Panc1 (cell line): ENCODE results near the gene CFAP141. TPM values are rescaled to one million over a fixed set of nuclear protein-coding genes. Genes with fewer than 3 reads are reported as not detected.
"Not testable (repeated sequence)": the region's sequence is repeated elsewhere in the genome, so short reads cannot be mapped to it uniquely, and the experiment has no call there.

Experiments used
- ATAC-seq: fragments of 200-7000 bp; cut with Tn5 transposase; 2 replicates; pipeline ENCODE4 v1.9.1; 2020; ENCODE audit warnings: mild to moderate bottlenecking, moderate library complexity
- BruUV-seq: library from RNA; stranded (reverse); fragments of 400-500 nt; replicated peaks from 2 replicates; lab custom pipeline; 2021; lab: Mats Ljungman, UMichigan
- CTCF ChIA-PET: fragments of 300-600 bp; sonication (Branson Sonifier 250); formaldehyde crosslinking; loops from one replicate; lab custom pipeline; 2022; ENCODE audit warnings: antibody characterized with exemption; lab: Charles Lee
- POLR2A ChIA-PET: fragments of 300-600 bp; sonication (Branson Sonifier 250); formaldehyde crosslinking; loops from one replicate; lab custom pipeline; 2022; ENCODE audit warnings: antibody characterized with exemption; lab: Charles Lee
- DNase-seq: peaks from one replicate; pipeline ENCODE4 v3.0.0-alpha.2; 2010; ENCODE audit warnings: low read depth, low spot score
- H3K27ac ChIP-seq: 2 replicates; pipeline ENCODE4 v1.5.1; 2011; ENCODE audit warnings: mild to moderate bottlenecking, low read length, inconsistent platforms
- H3K27me3 ChIP-seq: fragments of 200-500 bp; sonication (Bioruptor generic); 2 replicates; pipeline ENCODE4 v1.6.0; 2014; ENCODE audit warnings: low read length, inconsistent platforms; ENCODE audit not compliant: control insufficient read depth, insufficient read depth
- H3K36me3 ChIP-seq: fragments of 200-500 bp; sonication (Bioruptor generic); 2 replicates; pipeline ENCODE4 v1.5.1; 2014; ENCODE audit warnings: inconsistent platforms, mild to moderate bottlenecking, low read length, moderate library complexity; ENCODE audit not compliant: control insufficient read depth, insufficient read depth
- H3K4me1 ChIP-seq: 2 replicates; pipeline ENCODE4 v1.5.1; 2011; ENCODE audit warnings: inconsistent platforms, mild to moderate bottlenecking, low read length, moderate library complexity; ENCODE audit not compliant: control insufficient read depth, insufficient read depth
- H3K4me3 ChIP-seq, 2 experiments: 2 replicates each; pipeline ENCODE4 v1.5.1; 2011 to 2012; ENCODE audit warnings: low read depth in 2 of 2, low read length in 2 of 2, mild to moderate bottlenecking in 2 of 2, inconsistent platforms in 1 of 2, moderate library complexity in 1 of 2
- H3K9me3 ChIP-seq: fragments of 200-500 bp; sonication (Bioruptor generic); 2 replicates; pipeline ENCODE4 v1.5.1; 2014; ENCODE audit warnings: low read depth, mild to moderate bottlenecking, inconsistent platforms, low read length, moderate library complexity; ENCODE audit not compliant: control insufficient read depth, insufficient read depth
- POLR2AphosphoS5 ChIP-seq: IDR thresholded peaks from 2 replicates; pipeline ENCODE4 v1.6.1; 2012; ENCODE audit warnings: mild to moderate bottlenecking, low read depth, low read length, moderate library complexity
- SIN3A ChIP-seq: IDR thresholded peaks from 2 replicates; pipeline ENCODE4 v1.6.1; 2012; ENCODE audit warnings: low read depth, mild to moderate bottlenecking, low read length, moderate library complexity, borderline replicate concordance; ENCODE audit not compliant: insufficient read depth
- TCF7L2 ChIP-seq: IDR thresholded peaks from 2 replicates; pipeline ENCODE4 v1.6.1; 2011; ENCODE audit warnings: mild to moderate bottlenecking, low read depth, low read length, inconsistent platforms
- in situ Hi-C: cut with HindIII; loops from 2 replicates; pipeline ENCODE4 v1.10.0; 2016; ENCODE audit warnings: low sequenced_read_pairs, low pct_unique_long_range_greater_than_20kb
- intact Hi-C: fragments of 100-400 bp; cut with micrococcal nuclease; formaldehyde crosslinking; loops from one replicate; pipeline ENCODE4 v1.10.0; 2022; ENCODE audit not compliant: unreplicated experiment
- total RNA-seq: library from RNA; stranded (reverse); gene quantifications from one replicate; pipeline ENCODE4 v1.2.1, GENCODE V29; 2021; ENCODE audit not compliant: unreplicated experiment
- TF ChIP-seq, protein P1 (sequence below), 2 experiments: IDR thresholded peaks; 2 replicates each; pipeline ENCODE4 v1.6.1; 2011 to 2012; ENCODE audit warnings: low read depth in 2 of 2, control low read depth in 1 of 2, low read length in 1 of 2, mild to moderate bottlenecking in 1 of 2, moderate library complexity in 1 of 2; ENCODE audit not compliant: insufficient read depth in 1 of 2
- TF ChIP-seq, protein P2 (sequence below): fragments of 450-650 bp; IDR thresholded peaks from 2 replicates; pipeline ENCODE4 v1.5.1; 2017; ENCODE audit warnings: mild to moderate bottlenecking

Gene CFAP141
- total RNA-seq, 1 experiment from 2014 or later = not detected

DNA sequence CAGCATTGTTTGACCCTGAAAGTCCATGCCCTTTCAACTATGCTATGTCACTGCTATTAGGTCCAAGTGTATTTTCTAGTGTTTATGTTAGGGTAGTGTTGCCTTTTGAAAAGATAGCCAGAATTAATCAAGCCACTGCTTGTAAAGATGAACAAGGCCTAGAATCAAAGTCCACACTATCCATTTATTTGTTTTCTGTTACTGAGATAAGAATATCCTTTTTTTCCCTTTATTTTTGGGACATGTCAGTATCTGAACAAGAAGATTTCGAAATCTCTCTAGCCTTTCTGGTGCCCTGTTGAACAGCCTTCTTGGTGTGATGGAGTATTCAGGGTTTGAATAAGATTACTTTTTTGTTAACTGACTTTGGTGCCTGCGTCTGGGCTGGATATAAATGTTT, 31.3 kb upstream of the CFAP141 start:
- TF ChIP-seq TCF7L2 (no peak), SIN3A (no peak), POLR2AphosphoS5 (no peak)
- TF ChIP-seq, protein P1, sequence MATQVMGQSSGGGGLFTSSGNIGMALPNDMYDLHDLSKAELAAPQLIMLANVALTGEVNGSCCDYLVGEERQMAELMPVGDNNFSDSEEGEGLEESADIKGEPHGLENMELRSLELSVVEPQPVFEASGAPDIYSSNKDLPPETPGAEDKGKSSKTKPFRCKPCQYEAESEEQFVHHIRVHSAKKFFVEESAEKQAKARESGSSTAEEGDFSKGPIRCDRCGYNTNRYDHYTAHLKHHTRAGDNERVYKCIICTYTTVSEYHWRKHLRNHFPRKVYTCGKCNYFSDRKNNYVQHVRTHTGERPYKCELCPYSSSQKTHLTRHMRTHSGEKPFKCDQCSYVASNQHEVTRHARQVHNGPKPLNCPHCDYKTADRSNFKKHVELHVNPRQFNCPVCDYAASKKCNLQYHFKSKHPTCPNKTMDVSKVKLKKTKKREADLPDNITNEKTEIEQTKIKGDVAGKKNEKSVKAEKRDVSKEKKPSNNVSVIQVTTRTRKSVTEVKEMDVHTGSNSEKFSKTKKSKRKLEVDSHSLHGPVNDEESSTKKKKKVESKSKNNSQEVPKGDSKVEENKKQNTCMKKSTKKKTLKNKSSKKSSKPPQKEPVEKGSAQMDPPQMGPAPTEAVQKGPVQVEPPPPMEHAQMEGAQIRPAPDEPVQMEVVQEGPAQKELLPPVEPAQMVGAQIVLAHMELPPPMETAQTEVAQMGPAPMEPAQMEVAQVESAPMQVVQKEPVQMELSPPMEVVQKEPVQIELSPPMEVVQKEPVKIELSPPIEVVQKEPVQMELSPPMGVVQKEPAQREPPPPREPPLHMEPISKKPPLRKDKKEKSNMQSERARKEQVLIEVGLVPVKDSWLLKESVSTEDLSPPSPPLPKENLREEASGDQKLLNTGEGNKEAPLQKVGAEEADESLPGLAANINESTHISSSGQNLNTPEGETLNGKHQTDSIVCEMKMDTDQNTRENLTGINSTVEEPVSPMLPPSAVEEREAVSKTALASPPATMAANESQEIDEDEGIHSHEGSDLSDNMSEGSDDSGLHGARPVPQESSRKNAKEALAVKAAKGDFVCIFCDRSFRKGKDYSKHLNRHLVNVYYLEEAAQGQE (IDR thresholded peaks at IDR 0.05; ENCODE audit: insufficient read depth in 1 of 2, low read depth in 2 of 2, low read length in 1 of 2) = no peak
- TF ChIP-seq, protein P2, sequence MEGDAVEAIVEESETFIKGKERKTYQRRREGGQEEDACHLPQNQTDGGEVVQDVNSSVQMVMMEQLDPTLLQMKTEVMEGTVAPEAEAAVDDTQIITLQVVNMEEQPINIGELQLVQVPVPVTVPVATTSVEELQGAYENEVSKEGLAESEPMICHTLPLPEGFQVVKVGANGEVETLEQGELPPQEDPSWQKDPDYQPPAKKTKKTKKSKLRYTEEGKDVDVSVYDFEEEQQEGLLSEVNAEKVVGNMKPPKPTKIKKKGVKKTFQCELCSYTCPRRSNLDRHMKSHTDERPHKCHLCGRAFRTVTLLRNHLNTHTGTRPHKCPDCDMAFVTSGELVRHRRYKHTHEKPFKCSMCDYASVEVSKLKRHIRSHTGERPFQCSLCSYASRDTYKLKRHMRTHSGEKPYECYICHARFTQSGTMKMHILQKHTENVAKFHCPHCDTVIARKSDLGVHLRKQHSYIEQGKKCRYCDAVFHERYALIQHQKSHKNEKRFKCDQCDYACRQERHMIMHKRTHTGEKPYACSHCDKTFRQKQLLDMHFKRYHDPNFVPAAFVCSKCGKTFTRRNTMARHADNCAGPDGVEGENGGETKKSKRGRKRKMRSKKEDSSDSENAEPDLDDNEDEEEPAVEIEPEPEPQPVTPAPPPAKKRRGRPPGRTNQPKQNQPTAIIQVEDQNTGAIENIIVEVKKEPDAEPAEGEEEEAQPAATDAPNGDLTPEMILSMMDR = no peak
- H3K27ac ChIP-seq = no peak overlapping the region
- no peaks in the 10 kb centered on the region for H3K4me1 ChIP-seq
- H3K36me3 ChIP-seq = peaks cover 53% of the 10 kb centered on the region
- in situ Hi-C loops = no loop called here
- ChIA-PET CTCF (no interaction called here), POLR2A (no interaction called here)
- H3K4me3 ChIP-seq = no peak overlapping the region
- no peaks in the 10 kb centered on the region for H3K27me3 ChIP-seq
- H3K9me3 ChIP-seq = no peaks in the 10 kb centered on the region
- no peak for ATAC-seq
- no TSS peak for BruUV-seq
- intact Hi-C loops = no loop called here
- no peak for DNase-seq

DNA sequence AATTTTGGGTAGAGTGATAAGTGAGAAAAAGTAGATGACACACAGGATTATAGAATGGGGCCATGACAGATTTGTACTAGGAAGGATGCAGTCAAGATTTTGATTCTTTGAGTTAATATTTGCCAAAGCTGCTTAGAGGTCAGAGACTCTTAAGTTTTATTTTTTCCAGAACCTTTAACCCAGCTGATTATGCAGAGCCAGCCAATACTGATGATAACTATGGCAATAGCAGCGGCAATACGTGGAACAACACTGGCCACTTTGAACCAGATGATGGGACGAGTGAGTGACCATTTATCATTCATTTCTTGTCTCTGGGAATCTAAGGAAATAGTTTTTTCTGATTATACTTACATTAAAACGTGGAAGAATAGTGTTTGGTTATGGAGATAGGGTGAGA, 30.7 kb upstream of the CFAP141 start:
- no peak for ATAC-seq
- no peak for DNase-seq
- in situ Hi-C loops (no loop called here), intact Hi-C loops (no loop called here)
- H3K9me3 ChIP-seq = no peaks in the 10 kb centered on the region
- no TSS peak for BruUV-seq
- no peaks in the 10 kb centered on the region for H3K27me3 ChIP-seq
- no peak overlapping the region for H3K27ac ChIP-seq
- ChIA-PET CTCF (no interaction called here), POLR2A (no interaction called here)
- H3K4me1 ChIP-seq = no peaks in the 10 kb centered on the region
- H3K36me3 ChIP-seq = peaks cover 50% of the 10 kb centered on the region
- no peak overlapping the region for H3K4me3 ChIP-seq
- TF ChIP-seq TCF7L2 = no peak
- TF ChIP-seq, protein P2 = no peak
- TF ChIP-seq, protein P1 (IDR thresholded peaks at IDR 0.05; ENCODE audit: insufficient read depth in 1 of 2, low read depth in 2 of 2, low read length in 1 of 2) = no peak
- TF ChIP-seq SIN3A = no peak
- TF ChIP-seq POLR2AphosphoS5 = no peak

DNA sequence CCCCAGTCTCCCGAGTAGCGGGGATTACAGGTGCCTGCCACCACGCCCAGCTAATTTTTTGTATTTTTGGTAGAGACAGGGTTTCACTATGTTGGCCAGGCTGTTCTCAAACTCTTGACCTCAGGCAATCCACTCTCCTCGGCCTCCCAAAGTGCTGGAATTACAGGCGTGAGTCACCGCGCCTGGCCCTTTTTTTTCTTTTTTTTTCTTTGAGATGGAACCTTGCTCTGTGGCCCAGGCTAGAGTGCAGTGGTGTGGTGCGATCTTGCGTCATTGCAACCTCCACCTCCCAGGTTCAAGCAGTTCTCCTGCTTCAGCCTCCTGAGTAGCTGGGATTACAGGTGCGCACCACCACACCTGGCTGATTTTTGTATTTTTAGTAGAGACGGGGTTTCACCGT, 27.0 kb upstream of the CFAP141 start:
- H3K4me1 ChIP-seq, H3K9me3 ChIP-seq, H3K4me3 ChIP-seq, POLR2A ChIA-PET, H3K27ac ChIP-seq, ATAC-seq, in situ Hi-C loops, DNase-seq, intact Hi-C loops, H3K27me3 ChIP-seq, BruUV-seq: not testable (repeated sequence)
- H3K36me3 ChIP-seq = peaks cover 37% of the 10 kb centered on the region
- CTCF ChIA-PET = interaction anchor here (0.7 kb wide), 1 partner anchor 16 kb away, joined by 6 read pairs; no protein-coding TSS in a partner anchor

DNA sequence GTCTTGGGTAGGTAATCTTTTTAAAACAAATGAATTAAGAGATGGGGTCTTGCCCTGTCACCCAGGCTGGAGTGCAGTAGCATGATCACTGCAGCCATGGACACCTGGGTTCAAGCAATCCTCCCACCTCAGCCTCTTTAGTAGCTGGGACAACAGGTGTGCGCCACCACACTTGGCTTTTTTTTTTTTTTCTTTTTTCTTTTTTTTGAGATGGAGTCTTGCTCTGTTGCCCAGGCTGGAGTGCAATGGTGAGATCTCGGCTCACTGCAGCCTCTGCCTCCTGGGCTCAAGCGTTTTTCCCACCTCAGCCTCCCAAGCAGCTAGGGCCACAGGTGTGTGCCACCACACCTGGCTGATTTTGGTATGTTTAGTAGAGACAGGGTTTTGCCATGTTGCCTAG, 25.0 kb upstream of the CFAP141 start:
- ATAC-seq, POLR2A ChIA-PET, in situ Hi-C loops: not testable (repeated sequence)

More for the DNA sequence above, 25.0 kb upstream of the CFAP141 start:
- DNase-seq, CTCF ChIA-PET, H3K4me1 ChIP-seq, intact Hi-C loops, H3K9me3 ChIP-seq, BruUV-seq, H3K4me3 ChIP-seq, H3K27me3 ChIP-seq, H3K27ac ChIP-seq: not testable (repeated sequence)
- H3K36me3 ChIP-seq = peaks cover 38% of the 10 kb centered on the region
